Metanephros (tissue), 1 donor: ENCODE measurements around the gene SWAP70. TPM values are rescaled to one million over a fixed set of nuclear protein-coding genes. Genes with fewer than 3 reads are reported as not detected.

Experiments
- total RNA-seq: library from RNA; depleted of rRNA; stranded (reverse); fragments of >200 nt; gene quantifications from one replicate; pipeline ENCODE4 v1.2.3, GENCODE V29; 2014

Gene SWAP70
- 21.4 TPM for total RNA-seq

DNA sequence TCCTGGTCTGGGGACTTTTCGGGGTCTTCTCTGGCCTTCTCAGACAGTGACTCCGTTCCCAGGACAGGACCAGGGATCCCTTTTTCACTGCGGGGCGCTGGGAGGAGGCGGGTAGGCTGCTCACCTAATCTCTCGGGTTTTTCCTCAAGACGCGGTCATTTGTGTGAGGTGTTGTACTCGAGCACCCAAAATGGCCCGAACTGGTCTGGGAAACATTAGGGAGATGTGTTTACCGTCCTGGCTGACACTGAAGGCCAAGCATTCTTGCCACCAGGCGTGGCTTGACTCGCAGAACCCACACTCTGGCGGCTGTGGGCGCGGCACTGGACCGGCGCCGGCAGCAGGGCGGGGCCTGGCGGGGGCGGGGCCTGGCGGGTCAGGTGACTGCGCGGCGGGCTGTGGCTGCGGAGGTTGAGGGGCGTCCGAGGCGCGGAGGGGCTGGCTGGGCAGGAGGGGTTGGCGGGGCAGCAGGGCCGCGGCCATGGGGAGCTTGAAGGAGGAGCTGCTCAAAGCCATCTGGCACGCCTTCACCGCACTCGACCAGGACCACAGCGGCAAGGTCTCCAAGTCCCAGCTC lies at the start of gene SWAP70:
Gene SWAP70, plus strand, starts transcription at position 379 of the 577 bp plus-strand sequence. Its CDS starts 103 bp downstream, at position 482.

Other genes with a start within 250 kb of the SWAP70 start
- gene ZNF143, start 203.1 kb upstream of the SWAP70 start, total RNA-seq, result 30.1 TPM
- 65.9 TPM for gene WEE1, start 90.4 kb upstream of the SWAP70 start, total RNA-seq